ENCODE measurements around the gene PLAAT5.

Gene PLAAT5

GRCh38 chr11:63535734-63536133 is 44.8 kb upstream of the PLAAT5 start:
- Histone ChIP-seq H3K27me3 (ENCODE audit: low read depth, low read length) (peaks cover 24% of the 10 kb centered on the region), H4K20me1 (ENCODE audit: insufficient read depth, low read length) (no peaks in the 10 kb centered on the region), H3K4me2 (ENCODE audit: low read length) (no peak overlapping the region), H3K27ac (ENCODE audit: low read length) (no peak overlapping the region), H3K9ac (ENCODE audit: low read length) (no peak overlapping the region), H3K79me2 (ENCODE audit: low read length) (no peaks in the 10 kb centered on the region), H3K9me3 (ENCODE audit: insufficient read depth, low read length) (no peaks in the 10 kb centered on the region), H2AFZ (ENCODE audit: low read depth, low read length) (no peak overlapping the region), H3K4me3 (ENCODE audit: low read length) (no peak overlapping the region), H3K4me1 (ENCODE audit: low read length) (peaks cover 26% of the 10 kb centered on the region), H3K36me3 (replicated peaks; ENCODE audit: low read depth, low read length) (no peaks in the 10 kb centered on the region)
- TF ChIP-seq EZH2phosphoT487 (IDR thresholded peaks at IDR 0.05; ENCODE audit: low read depth), result no peak
- TF ChIP-seq CTCF (IDR thresholded peaks at IDR 0.05; ENCODE audit: low read depth, low read length), result no peak

- Histone ChIP-seq H3K27ac (ENCODE audit: low read length) (no peak overlapping the region), H3K4me3 (ENCODE audit: low read length) (no peak overlapping the region), H2AFZ (ENCODE audit: low read depth, low read length) (no peak overlapping the region), H3K79me2 (ENCODE audit: low read length) (no peaks in the 10 kb centered on the region), H3K36me3 (replicated peaks; ENCODE audit: low read depth, low read length) (no peaks in the 10 kb centered on the region), H3K4me2 (ENCODE audit: low read length) (0 out of 2 replicates have a peak overlapping the region, but pooled peaks have one; percentile 2), H3K27me3 (ENCODE audit: low read depth, low read length) (peaks cover 22% of the 10 kb centered on the region), H3K4me1 (ENCODE audit: low read length) (peaks cover 26% of the 10 kb centered on the region), H3K9ac (ENCODE audit: low read length) (no peak overlapping the region), H4K20me1 (ENCODE audit: insufficient read depth, low read length) (no peaks in the 10 kb centered on the region), H3K9me3 (ENCODE audit: insufficient read depth, low read length) (no peaks in the 10 kb centered on the region)
- TF ChIP-seq EZH2phosphoT487 (IDR thresholded peaks at IDR 0.05; ENCODE audit: low read depth) (no peak), CTCF (IDR thresholded peaks at IDR 0.05; ENCODE audit: low read depth, low read length) (no peak)
Measured at GRCh38 chr11:63534895-63535461, 44.0 kb upstream of the PLAAT5 start.

- Histone ChIP-seq H3K9me3 (ENCODE audit: insufficient read depth, low read length) (no peaks in the 10 kb centered on the region), H4K20me1 (ENCODE audit: insufficient read depth, low read length) (no peaks in the 10 kb centered on the region), H3K27me3 (ENCODE audit: low read depth, low read length) (peaks cover 22% of the 10 kb centered on the region), H3K4me2 (ENCODE audit: low read length) (no peak overlapping the region), H3K79me2 (ENCODE audit: low read length) (no peaks in the 10 kb centered on the region), H3K36me3 (replicated peaks; ENCODE audit: low read depth, low read length) (no peaks in the 10 kb centered on the region), H3K9ac (ENCODE audit: low read length) (no peak overlapping the region), H3K27ac (ENCODE audit: low read length) (no peak overlapping the region), H3K4me3 (ENCODE audit: low read length) (no peak overlapping the region), H3K4me1 (ENCODE audit: low read length) (peaks cover 26% of the 10 kb centered on the region), H2AFZ (ENCODE audit: low read depth, low read length) (no peak overlapping the region)
- TF ChIP-seq EZH2phosphoT487 (IDR thresholded peaks at IDR 0.05; ENCODE audit: low read depth) (no peak), CTCF (IDR thresholded peaks at IDR 0.05; ENCODE audit: low read depth, low read length) (no peak)
Measured at GRCh38 chr11:63534076-63534475, 43.1 kb upstream of the PLAAT5 start.

GRCh38 chr11:63532799-63533475 is 42.0 kb upstream of the PLAAT5 start:
- Histone ChIP-seq H3K4me3 (ENCODE audit: low read length) (no peak overlapping the region), H3K9me3 (ENCODE audit: insufficient read depth, low read length) (no peaks in the 10 kb centered on the region), H3K4me1 (ENCODE audit: low read length) (peaks cover 26% of the 10 kb centered on the region), H4K20me1 (ENCODE audit: insufficient read depth, low read length) (no peaks in the 10 kb centered on the region), H3K4me2 (ENCODE audit: low read length) (no peak overlapping the region), H3K27me3 (ENCODE audit: low read depth, low read length) (peaks cover 22% of the 10 kb centered on the region), H3K36me3 (replicated peaks; ENCODE audit: low read depth, low read length) (no peaks in the 10 kb centered on the region), H3K9ac (ENCODE audit: low read length) (no peak overlapping the region), H2AFZ (ENCODE audit: low read depth, low read length) (no peak overlapping the region), H3K79me2 (ENCODE audit: low read length) (no peaks in the 10 kb centered on the region), H3K27ac (ENCODE audit: low read length) (no peak overlapping the region)
- TF ChIP-seq CTCF (IDR thresholded peaks at IDR 0.05; ENCODE audit: low read depth, low read length) (no peak), EZH2phosphoT487 (IDR thresholded peaks at IDR 0.05; ENCODE audit: low read depth) (no peak)
